H1 (cell line): ENCODE measurements around the gene KANSL1. TPM values are rescaled to one million over a fixed set of nuclear protein-coding genes. Genes with fewer than 3 reads are reported as not detected.

Experiments used
- CTCF ChIA-PET: fragments of 300-600 bp; sonication (Branson Sonifier 250); formaldehyde crosslinking; loops from one replicate; lab custom pipeline; 2021; ENCODE audit not compliant: partially characterized antibody; lab: Charles Lee
- POLR2A ChIA-PET: fragments of 300-600 bp; sonication (Branson Sonifier 250); formaldehyde crosslinking; loops from one replicate; lab custom pipeline; 2021; ENCODE audit warnings: inconsistent platforms; ENCODE audit not compliant: partially characterized antibody; lab: Charles Lee
- DNase-seq, 2 experiments: peaks; one replicate each; pipeline versions ENCODE4 v3.0.0 to v3.0.0-alpha.2; 2010 to 2022; ENCODE audit warnings: low spot score in 2 of 2, low read depth in 1 of 2, mixed read lengths in 1 of 2
- FAIRE-seq: peaks from 2 replicates; lab custom pipeline; 2011; peaks lifted over from hg19 to GRCh38; lab: Jason Lieb, UNC
- H2AFZ ChIP-seq: 2 replicates; pipeline ENCODE4 v1.8.1; 2012; ENCODE audit warnings: low read length, inconsistent platforms
- H2AK5ac ChIP-seq: 2 replicates; pipeline ENCODE4 v1.6.1; 2013; ENCODE audit warnings: low read depth, low read length
- H2BK120ac ChIP-seq: replicated peaks from 2 replicates; pipeline ENCODE3; 2013; ENCODE audit warnings: low read depth, low read length, inconsistent platforms
- H2BK12ac ChIP-seq: 2 replicates; pipeline ENCODE4 v1.6.1; 2013; ENCODE audit warnings: low read depth, low read length
- H2BK15ac ChIP-seq: 2 replicates; pipeline ENCODE4 v1.6.1; 2013; ENCODE audit warnings: low read length
- H2BK20ac ChIP-seq: 2 replicates; pipeline ENCODE4 v1.6.1; 2013; ENCODE audit warnings: low read length
- H2BK5ac ChIP-seq: 2 replicates; pipeline ENCODE4 v1.6.1; 2013; ENCODE audit warnings: low read depth, low read length
- H3K14ac ChIP-seq: 2 replicates; pipeline ENCODE4 v1.6.1; 2013; ENCODE audit warnings: inconsistent platforms; ENCODE audit not compliant: insufficient read length
- H3K18ac ChIP-seq: 2 replicates; pipeline ENCODE4 v1.6.1; 2013; ENCODE audit warnings: low read length; ENCODE audit errors: extremely low read depth
- H3K23ac ChIP-seq: 2 replicates; pipeline ENCODE4 v1.6.1; 2013; ENCODE audit warnings: inconsistent platforms; ENCODE audit not compliant: insufficient read length
- H3K23me2 ChIP-seq: 2 replicates; pipeline ENCODE4 v1.6.1; 2013; ENCODE audit warnings: low read depth, low read length
- H3K27ac ChIP-seq: 2 replicates; pipeline ENCODE4 v1.6.1; 2011; ENCODE audit warnings: low read depth, low read length, inconsistent platforms
- H3K27me3 ChIP-seq, 4 experiments: replicated peaks in 1 of 4; 1 replicate in 1 of 4; 2 replicates in 3 of 4; pipeline versions ENCODE4 v1.6.1 to v1.8.1; 2011 to 2013; ENCODE audit warnings: low read length in 3 of 4, mild to moderate bottlenecking in 3 of 4, inconsistent platforms in 2 of 4, mixed read lengths in 2 of 4, moderate library complexity in 1 of 4; ENCODE audit not compliant: control insufficient read depth in 3 of 4, insufficient read depth in 3 of 4; ENCODE audit errors: extremely low read depth in 1 of 4
- H3K36me3 ChIP-seq, 4 experiments: 2 replicates each; pipeline versions ENCODE4 v1.6.1 to v1.8.1; 2011 to 2013; ENCODE audit warnings: mild to moderate bottlenecking in 4 of 4, low read length in 3 of 4, moderate library complexity in 2 of 4, control low read depth in 1 of 4, inconsistent platforms in 1 of 4; ENCODE audit not compliant: insufficient read depth in 4 of 4, control insufficient read depth in 2 of 4
- H3K4ac ChIP-seq: replicated peaks from 2 replicates; pipeline ENCODE3; 2013; ENCODE audit warnings: low read length, low read depth, mixed read lengths, inconsistent platforms; ENCODE audit not compliant: insufficient read length
- H3K4me1 ChIP-seq, 4 experiments: replicated peaks in 1 of 4; 1 replicate in 1 of 4; 2 replicates in 3 of 4; pipeline versions ENCODE4 v1.6.1 to v1.8.1; 2011 to 2013; ENCODE audit warnings: low read length in 3 of 4, inconsistent platforms in 2 of 4, mixed read lengths in 1 of 4; ENCODE audit not compliant: insufficient read depth in 4 of 4, control insufficient read depth in 3 of 4
- H3K4me2 ChIP-seq, 2 experiments: 2 replicates each; pipeline versions ENCODE4 v1.6.1 to v1.8.1; 2011 to 2013; ENCODE audit warnings: low read depth in 2 of 2, low read length in 2 of 2, control low read depth in 1 of 2, inconsistent platforms in 1 of 2, mild to moderate bottlenecking in 1 of 2; ENCODE audit not compliant: insufficient read depth in 1 of 2
- H3K4me3 ChIP-seq, 4 experiments: fragments of 200-600, 300-600 bp in 1 of 4; sonication (generic), shearing (Covaris generic), sonication (Bioruptor Twin) in 1 of 4; 2 replicates each; pipeline versions ENCODE4 v1.5.1 to v1.8.1; 2011 to 2016; ENCODE audit warnings: low read length in 4 of 4, low read depth in 3 of 4, control low read depth in 2 of 4, inconsistent platforms in 2 of 4, mild to moderate bottlenecking in 2 of 4, mixed read lengths in 1 of 4, moderate library complexity in 1 of 4; ENCODE audit not compliant: insufficient read depth in 2 of 4; ENCODE audit errors: extremely low read depth in 1 of 4
- H3K56ac ChIP-seq: replicated peaks from 2 replicates; pipeline ENCODE3; 2013; ENCODE audit warnings: low read depth, mild to moderate bottlenecking, mixed read lengths, low read length, inconsistent platforms; ENCODE audit not compliant: insufficient read length
- H3K79me1 ChIP-seq: 2 replicates; pipeline ENCODE4 v1.6.1; 2013; ENCODE audit warnings: low read depth, low read length, control low read depth
- H3K79me2 ChIP-seq, 2 experiments: 2 replicates each; pipeline versions ENCODE4 v1.6.1 to v1.8.1; 2012 to 2013; ENCODE audit warnings: low read length in 2 of 2, mild to moderate bottlenecking in 2 of 2, inconsistent platforms in 1 of 2; ENCODE audit not compliant: insufficient read depth in 2 of 2, control insufficient read depth in 1 of 2
- H3K9ac ChIP-seq, 4 experiments: replicated peaks in 1 of 4; 1 replicate in 1 of 4; 2 replicates in 3 of 4; pipeline versions ENCODE4 v1.6.1 to v1.8.1; 2011 to 2013; ENCODE audit warnings: low read depth in 3 of 4, low read length in 3 of 4, control low read depth in 2 of 4, mild to moderate bottlenecking in 2 of 4, moderate library complexity in 2 of 4, inconsistent platforms in 1 of 4; ENCODE audit errors: extremely low read depth in 1 of 4
- H3K9me3 ChIP-seq, 2 experiments: 2 replicates each; pipeline versions ENCODE4 v1.6.1 to v1.8.1; 2012 to 2013; ENCODE audit warnings: mild to moderate bottlenecking in 2 of 2, moderate library complexity in 2 of 2, control low read depth in 1 of 2, inconsistent platforms in 1 of 2, low read depth in 1 of 2, low read length in 1 of 2, mixed read lengths in 1 of 2; ENCODE audit not compliant: insufficient read depth in 2 of 2
- H4K20me1 ChIP-seq, 2 experiments: replicated peaks in 1 of 2; 2 replicates each; pipeline versions ENCODE3 to v1.8.1; 2011 to 2013; ENCODE audit warnings: inconsistent platforms in 2 of 2, low read length in 2 of 2, mild to moderate bottlenecking in 1 of 2; ENCODE audit not compliant: insufficient read depth in 2 of 2, control insufficient read depth in 1 of 2
- H4K5ac ChIP-seq: 2 replicates; pipeline ENCODE4 v1.6.1; 2013; ENCODE audit warnings: low read length, low read depth, mixed read lengths, inconsistent platforms; ENCODE audit not compliant: insufficient read length
- H4K8ac ChIP-seq: 2 replicates; pipeline ENCODE4 v1.8.0; 2013; ENCODE audit warnings: mild to moderate bottlenecking, moderate library complexity, low read length, inconsistent platforms; ENCODE audit not compliant: insufficient read depth; ENCODE audit errors: extremely low read depth
- H4K91ac ChIP-seq: replicated peaks from 2 replicates; pipeline ENCODE3; 2013; ENCODE audit warnings: low read length, mixed read lengths, inconsistent platforms; ENCODE audit not compliant: insufficient read length
- NRF1 ChIP-seq: IDR thresholded peaks from 2 replicates; pipeline ENCODE4 v1.6.1; 2011; ENCODE audit warnings: mild to moderate bottlenecking, low read depth, low read length, improper control_type of control experiment
- PHF8 ChIP-seq: fragments of 200-600 bp; sonication (generic); conservative IDR thresholded peaks from 2 replicates; pipeline ENCODE4 v1.7.1; 2012; ENCODE audit warnings: low read depth, mild to moderate bottlenecking, inconsistent platforms, low read length, moderate library complexity
- POU5F1 ChIP-seq: IDR thresholded peaks from 2 replicates; pipeline ENCODE4 v1.6.1; 2011; ENCODE audit warnings: low read depth, mild to moderate bottlenecking, low read length, moderate library complexity
- TCF12 ChIP-seq: IDR thresholded peaks from 2 replicates; pipeline ENCODE4 v1.6.1; 2011; ENCODE audit warnings: low read depth, mild to moderate bottlenecking, low read length
- WGBS, 2 experiments: shearing (Covaris generic) in 1 of 2; methylation state at CpG; one replicate each; pipeline versions ENCODE4 v1.1.6 to v1.1.7; 2013 to 2015; ENCODE audit warnings: low lambda C conversion rate in 2 of 2, mixed read lengths in 2 of 2, inconsistent platforms in 1 of 2, low coverage in 1 of 2, missing lambda C conversion rate in 1 of 2; ENCODE audit not compliant: insufficient replicate concordance in 2 of 2, insufficient coverage in 1 of 2, insufficient read length in 1 of 2; ENCODE audit errors: extremely low coverage in 1 of 2, missing lambda C conversion rate in 1 of 2; 5-methylcytosine and 5-hydroxymethylcytosine counted together
- polyA plus RNA-seq, 7 experiments: library from polyadenylated mRNA; depleted of rRNA in 3 of 7; stranded (reverse) in 5 of 7; unstranded in 2 of 7; fragments of >200 nt in 5 of 7; fragments of 200-250 nt in 2 of 7; gene quantifications; 1 replicate in 5 of 7; 2 replicates in 1 of 7; 4 replicates in 1 of 7; pipeline versions ENCODE4 v1.2.1 to v1.2.3, GENCODE V29; 2011 to 2013; ENCODE audit warnings: missing spikeins in 2 of 7, mixed read lengths in 2 of 7
- total RNA-seq: library from RNA; stranded (reverse); fragmentation: NEBNext Ultra II Directional; extraction: Animal tissue kit (Norgen Biotek cat#: 25700); gene quantifications from 2 replicates; pipeline ENCODE4 v1.2.1, GENCODE V29; 2021

Gene KANSL1
- total and polyA plus RNA-seq, 2 of the 8 experiments (the other 6 are each of a cell fraction or from before 2014, with no cell fraction given) = 34.0 to 128 TPM

- no peak overlapping the region for H3K4me3 ChIP-seq
- H3K9me3 ChIP-seq = no peaks in the 10 kb centered on the region
- FAIRE-seq (no peak), DNase-seq (no peak)
- no peaks in the 10 kb centered on the region; the same call in 1 of the 2 replicates for H3K79me1 ChIP-seq
- no peaks in the 10 kb centered on the region for H3K23me2 ChIP-seq
- H4K5ac ChIP-seq = no peak overlapping the region
- no peak overlapping the region for H2AFZ ChIP-seq
- no peak overlapping the region for H2BK15ac ChIP-seq
- no peaks in the 10 kb centered on the region for H3K36me3 ChIP-seq
- H3K27me3 ChIP-seq = no peaks in the 10 kb centered on the region
- no peaks in the 10 kb centered on the region for H4K20me1 ChIP-seq
- no peaks in the 10 kb centered on the region for H3K79me2 ChIP-seq
- no peak overlapping the region for H3K56ac ChIP-seq
- H3K4me1 ChIP-seq = no peaks in the 10 kb centered on the region; a peak in 1 of 7 replicates
- no peak overlapping the region for H2AK5ac ChIP-seq
- 85% methylated on average over 9 of the region's 9 CpGs; no CpG with 5 or more reads in 1 of the 2 experiments for WGBS, 2 experiments
- no peak overlapping the region for H3K27ac ChIP-seq
- no peak overlapping the region for H3K4ac ChIP-seq
- H2BK12ac ChIP-seq = no peak overlapping the region
- no peak overlapping the region for H3K23ac ChIP-seq
- H2BK120ac ChIP-seq = no peak overlapping the region
- ChIA-PET CTCF (interaction anchor here (0.9 to 3.7 kb wide), 6 partner anchors 10 to 195 kb away, joined by 3 to 31 read pairs (median 6); no protein-coding TSS in a partner anchor), POLR2A (interaction anchor here (1.6 kb wide), 1 partner anchor 12 kb away, joined by 5 read pairs; no protein-coding TSS in a partner anchor)
- H3K4me2 ChIP-seq = no peak overlapping the region
- no peak overlapping the region for H3K18ac ChIP-seq
- no peak overlapping the region for H2BK5ac ChIP-seq
- no peak overlapping the region; the same call in 1 of the 2 replicates for H4K8ac ChIP-seq
- H2BK20ac ChIP-seq = no peak overlapping the region
- H3K14ac ChIP-seq = no peak overlapping the region
- no peak overlapping the region for H3K9ac ChIP-seq
- H4K91ac ChIP-seq = no peak overlapping the region
- TF ChIP-seq PHF8 (no peak), TCF12 (no peak), NRF1 (no peak), POU5F1 (no peak)
Measured at GRCh38 chr17:46013502-46014165, 179.6 kb downstream of the KANSL1 start.
